Left lobe of liver (tissue), 2 donors: ENCODE results near the gene NSD2. TPM values are rescaled to one million over a fixed set of nuclear protein-coding genes. Genes with fewer than 3 reads are reported as not detected.

Source experiments
- ATAC-seq: fragments of 200-7000 bp; cut with Tn5 transposase; one replicate; pipeline ENCODE4 v1.9.1; 2020; ENCODE audit warnings: mild to moderate bottlenecking, moderate library complexity
- DNase-seq: peaks from one replicate; pipeline ENCODE4 v3.0.0-alpha.2; 2020; ENCODE audit warnings: low spot score
- total RNA-seq: library from RNA; stranded (reverse); gene quantifications from one replicate; pipeline ENCODE4 v1.2.1, GENCODE V29; 2021
- donor health status: DM: no; HTN: no; CAD: no; lungs with moderate emphysema.
- donor health status: DM: no; HTN: yes; CAD: no.

Gene NSD2
- total RNA-seq, 1 donor from 2014 or later: 13.5 TPM

DNA sequence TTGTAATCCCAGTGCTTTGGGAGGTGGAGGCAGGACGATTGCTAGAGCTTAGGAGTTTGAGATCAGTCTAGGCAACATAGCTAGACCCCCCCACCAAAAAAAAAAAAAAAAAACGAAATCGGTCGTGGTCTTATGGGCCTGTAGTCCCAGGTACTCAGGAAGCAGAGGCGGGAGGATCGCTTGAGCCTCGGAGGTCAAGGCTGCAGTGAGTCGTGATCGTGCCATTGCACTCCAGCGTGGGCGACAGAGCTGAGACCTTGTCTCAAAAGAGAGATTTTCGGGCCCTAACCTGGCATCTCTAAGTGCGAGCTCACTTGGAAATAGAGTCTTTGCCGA, 8.3 kb upstream of the NSD2 start:
- DNase-seq (no peak), ATAC-seq (no peak)

DNA sequence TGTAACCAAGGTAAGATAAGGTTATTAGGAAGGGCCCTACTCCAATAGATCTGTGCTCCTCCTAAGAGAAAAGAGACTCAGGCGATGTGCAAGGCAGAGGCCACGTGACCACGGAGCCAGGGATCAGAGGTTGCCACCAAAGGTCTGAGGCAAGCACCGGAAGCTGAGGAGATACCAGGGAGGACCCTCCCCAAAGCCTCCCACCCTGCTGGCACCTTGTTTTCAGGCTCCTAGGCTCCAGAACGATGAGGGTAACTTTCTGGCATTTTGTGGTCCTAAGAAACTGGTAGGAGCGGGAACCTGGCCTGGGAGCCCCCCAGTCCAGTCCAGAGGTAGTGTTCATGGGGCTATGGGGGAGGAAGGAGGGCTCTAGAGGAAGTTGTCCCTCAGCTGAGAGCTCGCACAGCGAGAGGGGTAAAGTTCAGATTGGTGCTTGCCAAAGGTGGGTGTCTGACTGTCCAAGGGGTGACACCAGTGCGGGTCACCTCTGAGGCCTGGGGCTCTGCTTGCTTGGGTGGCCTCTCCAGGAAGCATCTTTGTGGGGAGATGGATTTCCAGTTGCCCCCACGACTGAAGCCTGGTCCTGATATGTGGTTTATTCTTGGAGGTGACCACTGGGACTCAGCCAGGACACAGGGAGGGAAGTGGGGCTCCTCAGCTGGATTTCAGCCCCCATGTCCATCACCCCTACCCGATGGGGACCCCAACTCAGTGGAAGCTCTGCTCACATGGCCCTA, 7.7 kb upstream of the NSD2 start:
- ATAC-seq (peak; percentile 31), DNase-seq (no peak)

DNA sequence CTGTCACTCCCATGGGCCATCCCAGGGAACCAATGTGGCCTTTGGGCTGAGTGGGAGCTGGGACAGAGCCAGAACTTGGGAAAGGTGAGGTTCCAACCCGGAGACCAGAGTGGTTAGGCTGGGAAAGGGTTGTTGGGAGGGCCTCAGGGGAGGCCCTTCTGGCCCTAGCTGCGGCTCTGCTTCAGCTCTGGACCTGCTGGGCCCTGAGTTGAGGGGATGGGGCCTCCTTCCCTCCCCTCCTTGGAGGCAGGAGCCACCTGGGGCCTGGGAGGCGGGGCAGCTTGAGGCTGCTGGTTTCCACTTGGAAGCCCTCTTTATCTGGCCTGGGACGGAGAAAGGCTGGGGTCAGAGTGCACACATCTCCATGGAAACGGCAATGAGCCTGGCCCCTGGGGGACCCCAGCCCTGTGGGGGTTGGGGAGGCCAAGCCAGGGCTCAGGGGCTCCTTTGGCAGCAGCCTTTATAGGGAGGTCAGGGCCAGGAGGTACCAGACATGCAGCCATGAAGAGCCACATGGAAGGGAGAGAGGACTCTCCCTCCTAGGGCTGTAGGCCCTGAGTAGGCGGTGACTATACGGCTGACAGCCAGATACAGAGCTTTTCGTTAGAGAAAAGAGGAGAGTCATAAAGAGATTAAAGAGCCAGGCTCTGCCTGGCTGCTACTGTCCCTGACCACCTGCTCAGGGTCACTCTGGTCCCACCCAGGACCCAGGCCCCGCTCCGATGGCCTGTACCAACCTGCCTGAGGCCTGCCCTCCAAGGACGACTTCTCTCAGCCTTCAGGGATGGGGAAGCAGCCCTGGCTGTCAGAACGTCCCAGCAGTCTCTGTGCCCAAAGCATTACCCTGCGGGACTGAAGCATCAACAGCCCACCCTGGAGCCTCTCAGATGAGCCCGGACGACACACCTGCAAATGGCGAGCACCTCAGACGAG, 6.9 kb upstream of the NSD2 start:
- no peak for DNase-seq
- no peak for ATAC-seq

DNA sequence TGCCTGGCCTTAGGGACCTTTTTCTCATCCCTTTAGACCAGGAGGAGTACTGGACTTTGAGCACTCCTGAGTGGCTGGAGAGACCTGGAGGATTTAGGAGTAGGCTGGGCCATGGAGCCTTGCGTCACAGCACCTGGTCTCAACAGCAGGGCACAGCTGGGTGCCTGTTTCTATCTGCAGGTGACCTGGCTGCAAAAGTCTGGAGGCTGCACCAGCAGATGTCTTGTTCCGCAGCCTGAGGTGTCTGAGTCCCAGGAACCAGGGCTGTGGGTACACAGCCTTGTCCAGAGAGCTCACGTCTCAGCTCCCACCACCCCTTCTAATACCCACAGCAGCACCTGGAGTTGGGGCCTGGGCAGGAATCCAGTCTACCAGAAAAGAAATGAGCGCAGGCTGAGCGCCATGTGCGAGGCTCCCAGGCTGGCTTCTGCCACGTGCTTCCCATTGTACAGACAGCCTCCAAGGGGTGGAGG, 5.0 kb upstream of the NSD2 start:
- DNase-seq (no peak), ATAC-seq (no peak)

DNA sequence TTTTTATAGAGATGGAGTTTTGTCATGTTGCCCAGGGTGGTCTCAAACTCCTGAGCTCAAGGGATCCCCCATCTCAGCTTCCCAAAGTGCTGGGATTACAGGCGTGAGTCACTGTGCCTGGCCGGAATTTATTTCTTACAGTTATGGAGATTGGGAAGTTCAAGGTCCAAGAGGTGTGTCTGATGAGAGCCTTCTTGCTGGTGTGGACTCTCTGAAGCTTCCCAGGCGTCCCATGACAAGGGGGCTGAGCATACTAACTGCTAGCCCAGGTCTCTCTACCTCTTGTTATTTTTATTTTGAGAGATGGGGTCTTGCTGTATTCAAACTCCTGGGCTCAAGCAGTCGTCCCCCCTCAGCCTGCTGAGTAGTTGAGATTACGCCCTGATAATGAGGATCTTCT, 2.9 kb upstream of the NSD2 start:
- no peak for DNase-seq
- ATAC-seq: no peak

DNA sequence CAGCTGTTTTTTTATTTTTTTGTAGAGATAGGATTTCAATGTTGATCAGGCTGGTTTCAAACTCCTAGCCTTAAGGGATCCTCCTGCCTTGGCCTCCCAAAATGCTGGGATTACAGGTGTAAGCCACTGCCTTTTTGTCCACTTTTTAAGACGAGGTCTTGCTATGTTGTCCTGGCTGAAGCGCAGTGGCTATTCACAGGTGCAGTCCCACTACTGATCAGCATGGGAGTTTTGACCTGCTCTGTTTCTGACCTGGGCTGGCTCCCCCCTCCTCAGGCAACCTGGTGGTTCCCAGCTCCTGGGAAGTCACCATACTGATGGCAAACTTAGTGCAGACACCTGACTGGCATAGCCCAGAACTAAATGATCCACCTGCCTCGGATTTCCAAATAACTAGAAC, 2.3 kb upstream of the NSD2 start:
- DNase-seq: no peak

DNA sequence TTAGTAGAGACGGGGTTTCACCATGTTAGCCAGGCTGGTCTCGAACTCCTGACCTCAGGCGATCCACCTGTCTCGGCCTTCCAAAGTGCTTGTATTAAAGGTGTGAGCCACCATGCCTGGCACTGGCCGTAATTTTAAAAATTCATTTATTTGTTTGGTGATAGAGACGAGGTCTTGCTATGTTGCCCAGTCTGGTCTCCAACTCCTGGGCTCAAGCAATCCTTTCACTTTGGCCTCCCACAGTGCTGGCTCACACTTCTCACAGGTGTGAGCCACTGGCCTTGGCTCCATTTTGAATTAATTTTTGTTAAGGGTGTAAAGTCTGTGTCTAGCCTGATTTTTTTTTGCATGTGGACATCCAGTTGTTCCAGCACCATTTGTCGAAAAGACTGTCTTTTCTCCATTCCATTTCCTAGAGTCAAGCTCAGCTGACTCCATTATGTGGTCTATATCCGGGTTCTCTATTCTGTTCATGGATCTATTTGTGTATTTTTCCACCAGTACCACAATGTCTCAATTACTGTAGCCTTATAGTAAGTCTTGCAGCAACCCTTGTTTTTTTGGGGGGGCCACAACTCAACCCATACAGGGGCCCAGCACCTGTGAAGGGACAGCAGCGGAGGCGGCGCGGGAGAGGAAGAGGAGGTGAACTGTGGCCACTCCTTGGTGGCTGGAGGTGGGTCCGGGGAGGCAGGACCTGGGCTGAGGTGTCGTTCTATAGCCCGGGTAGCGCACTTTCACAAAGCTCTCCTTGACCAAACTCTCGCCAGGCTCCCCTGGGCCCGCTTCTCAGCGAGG, 1.5 kb upstream of the NSD2 start:
- peak; percentile 23 for ATAC-seq
- no peak for DNase-seq

More for the DNA sequence above, 2.3 kb upstream of the NSD2 start:
- ATAC-seq: no peak

DNA sequence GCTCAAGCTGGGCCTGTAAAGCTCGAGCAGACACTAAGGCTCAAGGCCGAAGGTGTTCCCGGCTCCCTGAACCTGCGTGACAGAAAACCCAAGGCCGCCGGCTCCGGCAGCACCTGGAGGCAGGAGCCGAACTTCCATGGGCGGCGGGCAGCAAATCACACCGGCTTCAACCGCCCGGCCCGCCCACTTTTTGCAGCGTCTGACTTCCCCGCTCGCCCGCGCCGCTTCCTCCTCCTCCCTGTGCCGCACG, 940 bp upstream of the NSD2 start:
- peak; percentile 88 for DNase-seq
- ATAC-seq: peak; percentile 79

DNA sequence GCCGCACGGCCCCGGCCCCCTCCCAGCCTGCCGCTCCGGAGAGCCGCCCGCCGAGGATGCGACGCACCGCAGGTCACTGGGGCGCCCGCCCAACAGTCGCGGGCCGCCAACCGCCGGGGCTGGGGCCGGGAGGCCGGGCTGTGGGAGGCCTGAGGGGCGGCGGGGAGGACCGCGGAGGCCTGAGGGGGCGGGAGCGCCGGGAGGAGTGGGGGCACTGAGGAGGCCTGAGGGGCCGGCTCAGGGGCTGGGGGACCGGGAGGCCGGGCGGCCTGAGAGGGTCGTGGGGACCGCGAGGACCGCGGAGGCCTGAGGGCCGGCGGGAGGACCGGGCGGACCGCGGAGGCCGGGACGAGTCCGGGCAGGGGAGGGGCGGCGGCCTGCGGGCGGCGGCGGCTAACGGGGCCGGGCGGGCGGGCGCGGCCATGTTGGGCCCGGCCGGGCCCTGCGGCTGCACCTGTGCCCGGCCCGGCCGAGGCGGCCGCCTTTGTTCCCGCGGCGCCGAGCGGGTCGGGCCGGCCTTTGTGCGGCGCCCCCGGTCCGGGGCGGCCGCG, 353 bp downstream of the NSD2 start:
- no peak for ATAC-seq
- DNase-seq: no peak

DNA sequence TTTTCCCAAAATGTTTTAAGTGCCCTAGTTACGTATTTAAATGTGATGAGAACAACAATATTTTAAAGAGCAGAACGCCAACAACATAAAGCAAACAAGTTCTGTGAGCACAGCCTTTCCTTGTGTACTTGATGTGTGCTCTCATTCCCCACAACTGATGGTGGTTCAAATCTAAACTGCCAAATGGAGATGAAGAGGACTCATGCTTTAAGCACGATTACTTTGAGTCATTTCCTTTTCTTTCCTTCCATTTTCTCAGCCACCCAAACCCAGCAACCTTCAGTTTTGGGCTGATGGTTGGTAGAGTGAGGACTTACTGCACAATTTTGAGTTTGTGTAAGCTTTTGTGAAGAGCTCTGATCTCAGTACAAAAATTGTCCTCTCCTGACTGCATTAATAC, 1.7 kb downstream of the NSD2 start:
- DNase-seq: no peak
- no peak for ATAC-seq

DNA sequence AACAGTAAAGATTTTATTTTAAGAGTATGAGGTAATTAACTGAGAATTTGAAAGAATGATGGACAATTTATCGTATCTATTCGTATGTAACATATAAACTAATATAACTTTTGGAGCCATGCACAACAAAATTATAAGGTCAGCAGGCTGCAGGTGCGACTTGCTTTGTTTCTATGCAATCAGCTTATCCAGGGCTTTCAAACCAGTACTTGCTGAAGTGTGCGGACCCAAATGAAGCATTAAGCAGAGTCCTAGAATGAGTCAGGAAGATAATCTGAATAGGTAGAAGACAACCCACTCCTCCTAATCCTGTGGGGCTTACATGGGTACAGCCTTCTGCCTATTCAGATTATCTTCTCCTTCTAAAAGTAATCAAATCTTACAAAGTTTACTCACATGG, 2.1 kb downstream of the NSD2 start:
- DNase-seq: no peak
- no peak for ATAC-seq

DNA sequence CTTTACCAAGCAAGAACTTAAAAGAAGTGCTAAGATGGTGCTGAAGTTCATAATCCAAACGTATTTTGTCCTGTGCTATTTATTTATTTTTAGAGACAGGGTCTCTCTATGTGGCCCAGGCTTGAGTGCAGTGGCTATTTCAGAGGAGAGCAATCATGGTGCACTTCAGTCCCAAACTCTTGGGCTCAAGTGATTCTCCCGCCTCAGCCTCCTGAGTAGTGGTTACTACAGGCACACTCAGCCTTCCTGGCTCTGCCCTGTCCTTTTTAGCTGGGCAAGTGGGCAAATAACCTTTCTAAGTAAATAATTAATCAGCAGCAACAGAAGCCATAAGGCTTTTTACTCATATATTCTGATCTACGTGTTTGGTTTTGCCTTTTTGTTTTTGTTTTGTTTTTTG, 2.6 kb downstream of the NSD2 start:
- no peak for ATAC-seq
- no peak for DNase-seq

DNA sequence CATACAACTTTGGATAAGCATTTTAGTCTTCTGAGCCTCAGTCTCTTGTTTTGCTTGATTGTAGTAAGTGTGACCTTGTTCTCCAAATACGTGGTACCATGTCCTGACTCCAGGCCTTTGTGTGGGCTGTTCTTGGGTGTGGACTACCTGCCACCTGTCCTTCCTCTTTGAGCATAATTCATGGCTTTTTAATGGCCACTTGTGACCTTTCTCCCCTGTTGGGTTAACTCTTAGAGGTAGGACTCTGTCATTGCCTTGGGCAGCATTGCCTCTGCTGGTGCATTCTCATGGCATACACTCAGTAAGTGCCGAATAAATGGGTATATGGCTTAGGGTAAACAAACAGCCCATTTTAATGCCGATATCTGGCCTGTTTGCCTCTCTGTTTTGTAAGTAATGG, 3.0 kb downstream of the NSD2 start:
- DNase-seq (no peak), ATAC-seq (no peak)

DNA sequence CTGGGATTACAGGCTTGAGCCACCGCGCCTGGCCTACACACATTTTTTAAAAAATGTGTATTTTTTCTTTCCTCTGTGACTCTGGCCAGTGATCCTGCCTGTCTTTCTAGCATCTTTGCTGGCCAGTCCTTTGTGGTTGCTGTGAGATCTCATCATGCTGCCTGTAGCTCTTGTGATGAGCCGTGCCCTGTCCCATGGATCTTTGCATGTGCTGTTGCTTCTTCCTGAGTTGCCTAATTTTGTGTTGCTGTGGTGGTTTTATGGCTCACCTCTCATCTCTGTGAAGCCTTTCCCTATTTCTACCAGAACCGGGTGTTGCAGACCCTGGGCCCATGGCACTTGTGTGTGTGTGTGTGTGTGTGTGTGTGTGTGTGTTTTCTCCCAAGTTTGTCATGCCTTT, 8.3 kb downstream of the NSD2 start:
- ATAC-seq (no peak), DNase-seq (no peak)

DNA sequence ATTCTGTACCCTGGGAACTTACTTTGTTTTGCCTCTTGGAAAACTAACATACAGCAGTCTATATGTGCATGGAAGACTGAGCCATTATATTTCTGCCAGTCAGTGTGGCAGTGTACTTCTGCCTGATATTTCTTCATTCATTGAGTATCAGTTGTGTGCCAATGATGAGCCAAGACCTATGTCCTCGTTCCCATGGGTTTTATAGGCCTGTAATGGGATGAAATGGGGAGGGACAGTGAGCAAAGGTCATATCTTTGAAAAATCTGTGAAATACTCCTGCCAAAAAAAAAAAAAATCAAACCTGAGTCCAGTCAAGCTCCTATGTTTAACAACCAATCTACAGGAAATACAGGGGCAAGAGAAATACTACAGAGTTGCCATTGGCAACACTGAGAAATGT, 9.1 kb downstream of the NSD2 start:
- peak; percentile 97 for ATAC-seq
- DNase-seq: no peak

DNA sequence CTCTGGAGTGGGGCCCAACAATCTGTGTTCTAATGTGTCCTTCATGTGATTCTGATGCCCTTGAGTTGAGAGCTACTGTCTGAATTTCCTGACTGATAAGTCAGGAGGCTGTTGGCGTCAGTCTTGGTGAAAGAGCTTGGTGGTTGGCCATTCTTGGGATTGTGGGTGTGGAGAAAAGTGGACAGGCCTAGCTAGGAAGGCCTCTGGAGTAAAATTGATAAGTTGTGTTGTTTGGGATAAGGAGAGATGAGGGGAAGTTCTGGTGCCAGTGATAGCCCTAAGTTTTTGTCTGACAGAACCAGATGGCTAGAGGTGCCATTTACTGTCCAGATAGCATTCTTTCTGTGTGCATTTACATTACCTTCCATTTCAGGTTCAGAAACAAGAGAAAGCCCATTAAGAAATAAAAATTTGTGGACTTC, 11.7 kb downstream of the NSD2 start:
- no peak for ATAC-seq
- DNase-seq: no peak

DNA sequence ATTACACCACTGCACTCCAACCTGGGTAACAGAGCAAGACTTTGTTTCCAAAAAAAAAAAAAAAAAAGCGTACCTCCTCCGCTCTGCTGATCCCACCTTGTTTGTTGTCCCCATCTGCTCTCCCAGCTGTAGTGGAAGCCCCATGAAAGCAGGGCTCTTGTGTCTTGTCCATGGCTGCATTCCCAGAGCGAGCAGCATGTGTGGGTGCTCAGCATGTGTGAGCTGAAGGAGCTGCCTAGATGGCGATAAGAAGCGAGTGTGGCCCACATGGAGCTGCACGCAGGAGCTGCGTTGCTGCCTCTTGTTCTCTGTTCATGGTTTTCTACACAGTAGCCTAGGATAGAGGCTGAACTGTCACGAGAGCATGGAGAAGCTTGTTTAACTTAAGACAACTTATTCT, 12.4 kb downstream of the NSD2 start:
- ATAC-seq: no peak
- no peak for DNase-seq

DNA sequence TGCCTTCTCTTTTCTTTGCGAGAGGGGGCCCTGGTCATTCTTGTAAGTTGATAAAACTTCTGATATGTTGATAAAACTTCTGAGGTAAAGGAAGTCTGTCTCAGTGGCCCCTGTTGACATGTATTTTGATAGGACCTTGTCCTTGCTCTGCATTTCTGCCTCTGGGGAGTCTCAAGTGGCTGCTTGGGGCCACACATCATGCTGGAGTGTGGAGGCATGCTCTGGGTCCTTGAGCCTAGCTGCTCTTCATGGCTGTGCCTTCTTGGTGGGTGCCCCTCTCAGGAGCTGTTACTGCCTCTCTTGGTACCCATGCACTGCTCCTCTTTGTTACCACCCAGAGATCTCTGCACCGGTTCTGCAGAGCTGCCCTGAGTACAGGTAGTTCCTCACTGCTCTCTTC, 14.2 kb downstream of the NSD2 start:
- ATAC-seq (no peak), DNase-seq (no peak)

DNA sequence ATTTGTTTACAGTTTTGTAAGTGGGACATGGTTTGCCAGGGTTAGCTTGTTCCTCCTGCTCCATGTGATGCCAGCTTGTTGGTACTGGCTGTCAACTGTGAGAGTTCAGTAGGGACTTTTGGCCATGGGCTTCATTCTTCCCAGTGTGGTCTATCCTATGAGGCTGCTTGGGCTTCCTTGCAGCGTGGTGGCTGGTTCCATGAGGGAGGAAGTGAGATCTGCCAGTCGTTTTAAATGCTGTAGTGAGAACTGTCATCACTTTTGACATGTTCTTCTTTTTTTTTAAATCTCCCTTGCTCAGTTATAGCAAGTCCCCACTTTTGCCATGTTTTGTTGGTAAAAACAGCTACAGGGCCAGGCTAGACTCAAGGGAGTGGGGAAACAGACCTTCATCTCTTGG, 15.9 kb downstream of the NSD2 start:
- ATAC-seq (peak; percentile 33), DNase-seq (no peak)

DNA sequence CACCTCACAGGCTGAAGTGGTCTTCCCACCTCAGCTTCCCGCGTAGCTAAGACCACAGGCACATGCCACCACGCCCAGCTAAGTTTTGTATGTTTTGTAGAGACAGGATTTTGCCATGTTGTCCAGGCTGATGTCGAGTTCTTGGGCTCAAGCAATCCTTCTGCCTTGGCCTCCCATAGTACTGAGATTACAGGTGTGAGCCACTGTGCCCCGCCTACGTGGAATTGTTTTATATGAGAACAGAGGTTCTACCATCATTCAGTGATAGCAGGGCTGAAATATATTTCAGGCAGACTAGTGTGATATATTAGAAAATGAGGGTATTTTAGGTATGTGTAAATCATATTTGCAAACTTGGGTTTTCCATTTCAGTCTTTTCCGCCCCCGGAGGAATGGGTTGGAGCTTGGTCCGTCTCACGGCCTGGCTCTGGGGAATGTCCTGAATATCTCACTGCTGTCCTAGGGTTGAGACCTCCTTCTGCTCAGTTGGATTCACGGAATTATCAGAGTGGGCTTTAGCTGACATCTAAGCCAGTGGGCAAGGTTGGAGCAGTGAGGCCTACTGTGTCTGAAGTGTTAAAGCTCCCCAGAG, 19.9 kb downstream of the NSD2 start:
- ATAC-seq: no peak
- DNase-seq: no peak
